GM08714 (cell line): ENCODE measurements around the gene RHNO1.

Experiments used
- H3K4me3 ChIP-seq: fragments of 200-500 bp; sonication (Bioruptor generic); 2 replicates; pipeline ENCODE4 v1.5.1; 2014; ENCODE audit warnings: mild to moderate bottlenecking, low read length, inconsistent platforms
- ZNF274 ChIP-seq: IDR thresholded peaks from 2 replicates; pipeline ENCODE4 v1.6.1; 2012; ENCODE audit warnings: mild to moderate bottlenecking, low read depth, low read length

The RHNO1 gene

GRCh38 chr12:2877047-2877952 lies at the start of gene RHNO1, which contains the start of gene FOXM1:
Gene RHNO1 (plus strand): TSS chr12:2877223. CDS start chr12:2885367, 8,144 bp downstream.
Gene FOXM1 (minus strand): TSS chr12:2877174. CDS start chr12:2874478, 2,696 bp downstream.
- H3K4me3 ChIP-seq: peak within 1 kb of the TSS; percentile 96
- no peak for TF ChIP-seq ZNF274

- no peak overlapping the region for H3K4me3 ChIP-seq
- no peak for TF ChIP-seq ZNF274
Measured at GRCh38 chr12:2829275-2829674, 47.7 kb upstream of the RHNO1 start.

GRCh38 chr12:2832550-2833127 lies 44.4 kb upstream of the RHNO1 start:
- TF ChIP-seq ZNF274: no peak
- no peak overlapping the region for H3K4me3 ChIP-seq

GRCh38 chr12:2833327-2833726 lies 43.7 kb upstream of the RHNO1 start:
- H3K4me3 ChIP-seq: no peak overlapping the region
- no peak for TF ChIP-seq ZNF274

GRCh38 chr12:2833810-2834209 lies 43.2 kb upstream of the RHNO1 start:
- H3K4me3 ChIP-seq: no peak overlapping the region

GRCh38 chr12:2834581-2835491 lies 42.2 kb upstream of the RHNO1 start, which contains the start of gene NRIP2:
Gene NRIP2 (minus strand): TSS chr12:2835035. CDS start chr12:2834983, 52 bp downstream.
- no peak for TF ChIP-seq ZNF274
- no peak within 1 kb of the TSS for H3K4me3 ChIP-seq

More at GRCh38 chr12:2833810-2834209, 43.2 kb upstream of the RHNO1 start:
- TF ChIP-seq ZNF274: no peak

- TF ChIP-seq ZNF274: no peak
- H3K4me3 ChIP-seq: no peak overlapping the region
Measured at GRCh38 chr12:2835691-2836403, 41.2 kb upstream of the RHNO1 start.

GRCh38 chr12:2836574-2836973 lies 40.4 kb upstream of the RHNO1 start:
- no peak for TF ChIP-seq ZNF274
- H3K4me3 ChIP-seq: no peak overlapping the region

- H3K4me3 ChIP-seq: no peak overlapping the region
- no peak for TF ChIP-seq ZNF274
Measured at GRCh38 chr12:2841056-2841650, 35.9 kb upstream of the RHNO1 start.

- H3K4me3 ChIP-seq: no peak overlapping the region
- TF ChIP-seq ZNF274: no peak
Measured at GRCh38 chr12:2842948-2843347, 34.1 kb upstream of the RHNO1 start.

- no peak for TF ChIP-seq ZNF274
- no peak overlapping the region for H3K4me3 ChIP-seq
Measured at GRCh38 chr12:2844786-2845185, 32.2 kb upstream of the RHNO1 start.

- H3K4me3 ChIP-seq: no peak overlapping the region
- TF ChIP-seq ZNF274: no peak
Measured at GRCh38 chr12:2845280-2845679, 31.7 kb upstream of the RHNO1 start.

GRCh38 chr12:2851931-2852330 lies 25.1 kb upstream of the RHNO1 start:
- H3K4me3 ChIP-seq: no peak overlapping the region
- no peak for TF ChIP-seq ZNF274
